Naive thymus-derived CD4-positive, alpha-beta T cell (primary cell): ENCODE results near the gene INO80C. TPM values are rescaled to one million over a fixed set of nuclear protein-coding genes. Genes with fewer than 3 reads are reported as not detected.

ENCODE experiments used
- ATAC-seq: fragments of 150-1000 bp; cut with Tn5 transposase; 2 replicates; pipeline ENCODE4 v1.10.0; 2021; ENCODE audit warnings: mild to moderate bottlenecking, moderate library complexity
- CTCF ChIA-PET: fragments of 350-600 bp; sonication (Branson Sonifier 250); formaldehyde crosslinking; loops from one replicate; lab custom pipeline; 2021; ENCODE audit warnings: antibody characterized with exemption; lab: Charles Lee
- POLR2A ChIA-PET: fragments of 350-600 bp; sonication (Branson Sonifier 250); formaldehyde crosslinking; loops from one replicate; lab custom pipeline; 2021; ENCODE audit warnings: antibody characterized with exemption, inconsistent platforms; lab: Charles Lee
- DNase-seq, 9 donors: peaks; one replicate each; pipeline versions ENCODE4 v3.0.0 to v3.0.0-alpha.2; 2020 to 2022; ENCODE audit warnings: mixed read lengths in 1 of 9
- H3K27ac ChIP-seq: one replicate; pipeline ENCODE4 v1.7.0; 2013; ENCODE audit warnings: mild to moderate bottlenecking, low read depth, low read length, moderate library complexity
- H3K27me3 ChIP-seq, 2 donors: one replicate each; pipeline ENCODE4 v1.7.0; 2013; ENCODE audit warnings: low read length in 2 of 2, mild to moderate bottlenecking in 2 of 2, moderate library complexity in 2 of 2; ENCODE audit not compliant: control insufficient read depth in 2 of 2, insufficient read depth in 2 of 2
- H3K36me3 ChIP-seq, 3 experiments: 1 replicate in 2 of 3; 2 replicates in 1 of 3; pipeline ENCODE4 v1.7.0; 2013; ENCODE audit warnings: low read length in 3 of 3, mild to moderate bottlenecking in 3 of 3, moderate library complexity in 1 of 3; ENCODE audit not compliant: insufficient read depth in 3 of 3, control insufficient read depth in 2 of 3
- H3K4me1 ChIP-seq, 2 donors: one replicate each; pipeline ENCODE4 v1.7.0; 2013; ENCODE audit warnings: low read length in 2 of 2, mild to moderate bottlenecking in 2 of 2, moderate library complexity in 1 of 2; ENCODE audit not compliant: control insufficient read depth in 2 of 2, insufficient read depth in 2 of 2
- H3K4me3 ChIP-seq: 2 replicates; pipeline ENCODE4 v1.7.0; 2013; ENCODE audit warnings: mild to moderate bottlenecking, low read length
- H3K9me3 ChIP-seq, 3 experiments: 1 replicate in 2 of 3; 2 replicates in 1 of 3; pipeline ENCODE4 v1.7.0; 2013; ENCODE audit warnings: low read length in 3 of 3; ENCODE audit not compliant: control insufficient read depth in 2 of 3
- H3K27ac Mint-ChIP-seq, 9 donors: one replicate each; pipeline ENCODE4 v1.8.0; 2020 to 2022; ENCODE audit warnings: mixed read lengths in 9 of 9, mild to moderate bottlenecking in 8 of 9, moderate library complexity in 5 of 9, inconsistent platforms in 2 of 9
- H3K27me3 Mint-ChIP-seq, 5 donors: one replicate each; pipeline ENCODE4 v1.8.0; 2021 to 2022; ENCODE audit warnings: mixed read lengths in 5 of 5, mild to moderate bottlenecking in 1 of 5
- H3K36me3 Mint-ChIP-seq, 5 donors: one replicate each; pipeline ENCODE4 v1.8.0; 2020 to 2022; ENCODE audit warnings: mixed read lengths in 5 of 5, mild to moderate bottlenecking in 3 of 5, inconsistent platforms in 1 of 5
- H3K4me1 Mint-ChIP-seq, 7 donors: one replicate each; pipeline ENCODE4 v1.8.0; 2020 to 2022; ENCODE audit warnings: mixed read lengths in 7 of 7, mild to moderate bottlenecking in 3 of 7, inconsistent platforms in 1 of 7
- H3K4me3 Mint-ChIP-seq, 10 donors: one replicate each; pipeline ENCODE4 v1.8.0; 2020 to 2022; ENCODE audit warnings: mild to moderate bottlenecking in 10 of 10, mixed read lengths in 10 of 10, moderate library complexity in 6 of 10, inconsistent platforms in 2 of 10
- H3K9me3 Mint-ChIP-seq, 11 donors: one replicate each; pipeline ENCODE4 v1.8.0; 2020 to 2022; ENCODE audit warnings: mixed read lengths in 11 of 11, mild to moderate bottlenecking in 4 of 11, inconsistent platforms in 1 of 11, moderate library complexity in 1 of 11
- intact Hi-C, 2 donors: fragments of 100-400 bp; cut with micrococcal nuclease; formaldehyde crosslinking; loops; one replicate each; pipeline ENCODE4 v1.15.1; 2023
- polyA plus RNA-seq, 2 donors: library from polyadenylated mRNA; unstranded; fragments of 300-500 nt; fragmentation: Illumina TruSeq; gene quantifications; one replicate each; pipeline ENCODE4 v1.2.3, GENCODE V29; 2021
- total RNA-seq, 6 experiments: library from RNA in 5 of 6; stranded (reverse) in 5 of 6; gene quantifications; 1 replicate in 5 of 6; 2 replicates in 1 of 6; pipeline ENCODE4 v1.2.3 and lab custom pipeline; 2021 to 2026

Gene INO80C
- total and polyA plus RNA-seq, 7 experiments from 2014 or later = 20.2 to 26.8 (median 25.7) TPM

GRCh38 chr18:35517715-35518114 lies 20.0 kb upstream of the INO80C start:
- DNase-seq (no peak), ATAC-seq (no peak)
- H3K9me3 ChIP-seq = no peaks in the 10 kb centered on the region
- H3K27ac ChIP-seq = no peak overlapping the region
- intact Hi-C loops = no loop called here
- Mint-ChIP-seq H3K27ac (no peak overlapping the region), H3K4me3 (no peak overlapping the region), H3K4me1 (no peaks in the 10 kb centered on the region), H3K36me3 (no peaks in the 10 kb centered on the region), H3K9me3 (no peaks in the 10 kb centered on the region), H3K27me3 (no peaks in the 10 kb centered on the region)
- no peaks in the 10 kb centered on the region for H3K36me3 ChIP-seq
- no peak overlapping the region for H3K4me3 ChIP-seq
- H3K4me1 ChIP-seq = no peaks in the 10 kb centered on the region
- no peaks in the 10 kb centered on the region for H3K27me3 ChIP-seq
- CTCF ChIA-PET = no interaction called here
- POLR2A ChIA-PET = no interaction called here

GRCh38 chr18:35516789-35517188 lies 19.0 kb upstream of the INO80C start:
- no peaks in the 10 kb centered on the region for H3K9me3 ChIP-seq
- no peaks in the 10 kb centered on the region for H3K27me3 Mint-ChIP-seq
- no peaks in the 10 kb centered on the region for H3K36me3 ChIP-seq
- no peak overlapping the region for H3K4me3 Mint-ChIP-seq
- H3K27me3 ChIP-seq = no peaks in the 10 kb centered on the region
- no peaks in the 10 kb centered on the region for H3K4me1 Mint-ChIP-seq
- intact Hi-C loops = no loop called here
- H3K9me3 Mint-ChIP-seq = no peaks in the 10 kb centered on the region
- H3K27ac ChIP-seq = no peak overlapping the region
- H3K4me3 ChIP-seq = no peak overlapping the region
- H3K36me3 Mint-ChIP-seq = no peaks in the 10 kb centered on the region
- POLR2A ChIA-PET = interaction anchor here (0.5 kb wide), 1 partner anchor 13 kb away, joined by 3 read pairs; no protein-coding TSS in a partner anchor
- ATAC-seq (no peak), DNase-seq (no peak)
- CTCF ChIA-PET = no interaction called here
- H3K27ac Mint-ChIP-seq = no peak overlapping the region
- no peaks in the 10 kb centered on the region for H3K4me1 ChIP-seq

GRCh38 chr18:35516351-35516750 lies 18.6 kb upstream of the INO80C start:
- H3K27ac Mint-ChIP-seq = no peak overlapping the region
- H3K9me3 Mint-ChIP-seq = no peaks in the 10 kb centered on the region

GRCh38 chr18:35515460-35516130 lies 17.8 kb upstream of the INO80C start:
- no peaks in the 10 kb centered on the region for H3K9me3 Mint-ChIP-seq
- ATAC-seq (no peak), DNase-seq (no peak)
- Histone ChIP-seq H3K36me3 (no peaks in the 10 kb centered on the region), H3K4me3 (no peak overlapping the region), H3K9me3 (no peaks in the 10 kb centered on the region), H3K27me3 (no peaks in the 10 kb centered on the region), H3K27ac (no peak overlapping the region), H3K4me1 (no peaks in the 10 kb centered on the region)
- H3K27ac Mint-ChIP-seq = no peak overlapping the region
- H3K4me3 Mint-ChIP-seq = no peak overlapping the region
- ChIA-PET CTCF (no interaction called here), POLR2A (no interaction called here)
- no peaks in the 10 kb centered on the region for H3K4me1 Mint-ChIP-seq
- no peaks in the 10 kb centered on the region for H3K27me3 Mint-ChIP-seq
- intact Hi-C loops = no loop called here
- no peaks in the 10 kb centered on the region for H3K36me3 Mint-ChIP-seq

More at GRCh38 chr18:35516351-35516750, 18.6 kb upstream of the INO80C start:
- no peaks in the 10 kb centered on the region for H3K36me3 ChIP-seq
- POLR2A ChIA-PET = interaction anchor here (0.5 kb wide), 1 partner anchor 13 kb away, joined by 3 read pairs; no protein-coding TSS in a partner anchor
- ATAC-seq = no peak
- H3K27me3 ChIP-seq = no peaks in the 10 kb centered on the region
- Mint-ChIP-seq H3K4me1 (no peaks in the 10 kb centered on the region), H3K27me3 (no peaks in the 10 kb centered on the region), H3K36me3 (no peaks in the 10 kb centered on the region), H3K4me3 (no peak overlapping the region)
- no peaks in the 10 kb centered on the region for H3K4me1 ChIP-seq
- H3K4me3 ChIP-seq = no peak overlapping the region
- intact Hi-C loops = no loop called here
- no peak overlapping the region for H3K27ac ChIP-seq
- CTCF ChIA-PET = no interaction called here
- no peaks in the 10 kb centered on the region for H3K9me3 ChIP-seq
- DNase-seq = no peak

GRCh38 chr18:35514752-35515459 lies 17.1 kb upstream of the INO80C start:
- Mint-ChIP-seq H3K4me3 (no peak overlapping the region), H3K27ac (no peak overlapping the region), H3K4me1 (no peaks in the 10 kb centered on the region), H3K36me3 (no peaks in the 10 kb centered on the region), H3K9me3 (peaks cover 0 to 3% (median 0%) of the 10 kb centered on the region in 11 donors), H3K27me3 (no peaks in the 10 kb centered on the region)
- H3K27ac ChIP-seq = no peak overlapping the region
- CTCF ChIA-PET = no interaction called here
- H3K4me1 ChIP-seq = no peaks in the 10 kb centered on the region
- H3K36me3 ChIP-seq = no peaks in the 10 kb centered on the region
- no peaks in the 10 kb centered on the region for H3K27me3 ChIP-seq
- H3K9me3 ChIP-seq = no peaks in the 10 kb centered on the region
- DNase-seq (no peak), ATAC-seq (no peak)
- no peak overlapping the region for H3K4me3 ChIP-seq
- POLR2A ChIA-PET = no interaction called here
- intact Hi-C loops = loop anchor here in 1 of 2 donors (5.0 kb wide), 1 partner anchor 108 kb away; no protein-coding TSS in a partner anchor

- no peaks in the 10 kb centered on the region for H3K27me3 Mint-ChIP-seq
These were observed 16.5 kb upstream of the INO80C start for GRCh38 chr18:35514283-35514682.

More at GRCh38 chr18:35514283-35514682, 16.5 kb upstream of the INO80C start:
- POLR2A ChIA-PET = no interaction called here
- no peaks in the 10 kb centered on the region for H3K36me3 ChIP-seq
- no peak overlapping the region for H3K4me3 Mint-ChIP-seq
- H3K27ac Mint-ChIP-seq = no peak overlapping the region
- no peak overlapping the region for H3K4me3 ChIP-seq
- H3K9me3 ChIP-seq = no peaks in the 10 kb centered on the region
- no peaks in the 10 kb centered on the region for H3K4me1 ChIP-seq
- H3K9me3 Mint-ChIP-seq = peaks cover 0 to 3% (median 0%) of the 10 kb centered on the region in 11 donors
- ATAC-seq (no peak), DNase-seq (no peak)
- no peaks in the 10 kb centered on the region for H3K4me1 Mint-ChIP-seq
- no peaks in the 10 kb centered on the region for H3K27me3 ChIP-seq
- no peak overlapping the region for H3K27ac ChIP-seq
- no peaks in the 10 kb centered on the region for H3K36me3 Mint-ChIP-seq
- intact Hi-C loops = loop anchor here in 1 of 2 donors (5.0 kb wide), 1 partner anchor 107 kb away; no protein-coding TSS in a partner anchor
- CTCF ChIA-PET = no interaction called here
